Fibroblast of villous mesenchyme (primary cell): ENCODE data around the gene ACCSL. TPM values are rescaled to one million over a fixed set of nuclear protein-coding genes. Genes with fewer than 3 reads are reported as not detected.
A peak's percentile ranks its signal among the peaks of the same experiment; 100 is the strongest.

Experiments
- DNase-seq: peaks from one replicate; pipeline ENCODE4 v3.0.0-alpha.2; 2010; ENCODE audit warnings: low read depth
- H3K4me3 ChIP-seq: 2 replicates; pipeline ENCODE4 v1.5.1; 2011; ENCODE audit warnings: low read depth, mild to moderate bottlenecking, low read length
- total RNA-seq: library from RNA; depleted of rRNA; stranded (reverse); fragments of >200 nt; gene quantifications from 2 replicates; pipeline ENCODE4 v1.2.3, GENCODE V29; 2012
- TF ChIP-seq, protein P1 (sequence below): IDR thresholded peaks from 2 replicates; pipeline ENCODE4 v1.5.1; 2012; ENCODE audit warnings: low read depth, mild to moderate bottlenecking, low read length; ENCODE audit not compliant: insufficient read depth

ACCSL gene
- total RNA-seq, 1 donor: under 0.01 TPM

DNA sequence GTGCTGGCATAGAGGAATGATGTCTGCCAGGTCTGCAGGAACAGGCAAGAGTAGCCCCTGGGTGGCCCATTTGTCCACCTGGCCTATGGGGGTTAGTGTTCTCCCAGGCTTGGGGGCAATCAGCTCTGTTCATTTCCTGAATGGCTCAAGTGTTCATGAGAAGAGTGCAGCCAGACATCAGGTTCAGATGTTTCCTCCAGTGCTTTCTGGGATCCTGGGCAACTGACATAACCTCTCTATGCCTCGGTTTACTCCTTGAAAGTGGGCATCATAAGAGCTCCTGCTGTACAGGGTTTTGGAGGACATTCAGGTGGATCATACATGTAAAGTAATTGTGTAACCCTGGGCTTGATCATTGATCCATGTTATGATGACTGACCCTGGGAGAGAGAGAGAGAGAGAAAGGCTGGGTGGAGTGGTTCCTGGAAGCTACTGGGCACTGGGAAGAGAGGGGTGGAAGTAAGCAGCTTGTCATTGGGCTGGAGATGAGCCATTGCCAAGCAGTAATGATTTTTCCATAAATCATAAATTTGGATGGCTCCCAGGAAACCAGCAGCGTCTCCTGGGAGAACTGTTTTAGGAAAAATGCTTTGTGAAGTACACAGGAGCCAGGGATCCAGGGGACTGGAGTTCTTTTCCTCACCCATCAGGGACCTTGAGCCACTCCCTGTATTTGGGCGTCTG is 30.2 kb upstream of the ACCSL start:
- no peak for DNase-seq
- no peak overlapping the region for H3K4me3 ChIP-seq

DNA sequence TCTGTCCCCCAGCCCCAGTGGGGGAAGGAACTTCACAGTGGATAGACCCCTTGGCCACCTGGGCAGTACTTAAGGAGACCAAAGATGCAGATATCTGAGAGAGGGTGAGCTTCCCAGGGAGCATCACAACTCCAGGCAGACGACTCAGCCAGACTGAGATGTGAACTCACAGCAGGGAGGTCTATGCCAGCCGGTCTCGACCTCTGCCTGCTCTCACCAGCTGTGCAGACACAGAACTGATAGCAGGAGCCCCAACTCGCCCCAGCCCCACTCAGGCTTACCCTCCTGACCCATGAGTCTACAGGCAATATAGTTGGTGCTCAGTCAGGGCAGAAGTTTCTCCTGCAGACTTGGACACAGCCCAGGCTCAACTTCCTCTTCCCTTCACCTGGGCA is 29.7 kb upstream of the ACCSL start:
- DNase-seq: no peak
- TF ChIP-seq, protein P1, sequence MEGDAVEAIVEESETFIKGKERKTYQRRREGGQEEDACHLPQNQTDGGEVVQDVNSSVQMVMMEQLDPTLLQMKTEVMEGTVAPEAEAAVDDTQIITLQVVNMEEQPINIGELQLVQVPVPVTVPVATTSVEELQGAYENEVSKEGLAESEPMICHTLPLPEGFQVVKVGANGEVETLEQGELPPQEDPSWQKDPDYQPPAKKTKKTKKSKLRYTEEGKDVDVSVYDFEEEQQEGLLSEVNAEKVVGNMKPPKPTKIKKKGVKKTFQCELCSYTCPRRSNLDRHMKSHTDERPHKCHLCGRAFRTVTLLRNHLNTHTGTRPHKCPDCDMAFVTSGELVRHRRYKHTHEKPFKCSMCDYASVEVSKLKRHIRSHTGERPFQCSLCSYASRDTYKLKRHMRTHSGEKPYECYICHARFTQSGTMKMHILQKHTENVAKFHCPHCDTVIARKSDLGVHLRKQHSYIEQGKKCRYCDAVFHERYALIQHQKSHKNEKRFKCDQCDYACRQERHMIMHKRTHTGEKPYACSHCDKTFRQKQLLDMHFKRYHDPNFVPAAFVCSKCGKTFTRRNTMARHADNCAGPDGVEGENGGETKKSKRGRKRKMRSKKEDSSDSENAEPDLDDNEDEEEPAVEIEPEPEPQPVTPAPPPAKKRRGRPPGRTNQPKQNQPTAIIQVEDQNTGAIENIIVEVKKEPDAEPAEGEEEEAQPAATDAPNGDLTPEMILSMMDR: no peak
- H3K4me3 ChIP-seq: no peak overlapping the region

More for the DNA sequence above, 30.2 kb upstream of the ACCSL start:
- TF ChIP-seq, protein P1: no peak

DNA sequence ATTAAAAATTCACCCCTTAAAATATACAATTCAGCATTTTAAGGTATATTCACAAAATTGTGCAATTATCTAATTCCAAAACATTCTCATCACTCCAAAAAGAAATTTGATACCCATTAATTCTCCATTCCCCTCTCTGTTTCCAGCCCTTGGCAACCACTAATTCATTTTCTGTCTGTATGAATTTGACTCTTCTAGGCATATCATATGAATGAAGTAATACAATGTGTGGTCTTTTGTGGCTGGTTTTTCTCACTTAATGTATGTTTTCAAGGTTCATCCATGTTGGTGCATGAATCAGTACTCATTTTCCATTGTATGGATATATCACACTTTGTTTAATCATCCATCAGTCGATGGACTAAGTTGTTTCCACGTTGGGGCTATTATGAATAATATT is 29.0 kb upstream of the ACCSL start:
- DNase-seq: no peak
- TF ChIP-seq, protein P1: no peak
- no peak overlapping the region for H3K4me3 ChIP-seq

DNA sequence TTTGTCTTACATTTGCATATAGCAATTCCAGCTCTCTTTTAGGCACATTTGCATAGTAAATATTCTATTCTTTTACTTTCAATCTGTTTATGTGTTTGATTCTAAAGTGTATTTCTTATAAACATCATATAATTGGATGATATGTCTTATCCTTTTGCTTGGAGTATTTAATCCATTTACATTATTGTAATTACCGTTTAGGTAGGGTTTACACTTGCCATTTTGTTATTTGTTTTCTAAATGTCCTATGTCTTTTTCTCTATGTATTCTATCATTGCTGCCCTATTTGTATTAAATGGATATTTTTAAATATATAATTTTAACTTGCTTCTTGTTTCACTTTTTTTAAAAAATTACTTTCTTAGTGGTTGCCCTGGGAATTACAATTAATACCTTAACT is 22.8 kb upstream of the ACCSL start:
- H3K4me3 ChIP-seq: no peak overlapping the region
- TF ChIP-seq, protein P1: no peak
- DNase-seq: no peak

DNA sequence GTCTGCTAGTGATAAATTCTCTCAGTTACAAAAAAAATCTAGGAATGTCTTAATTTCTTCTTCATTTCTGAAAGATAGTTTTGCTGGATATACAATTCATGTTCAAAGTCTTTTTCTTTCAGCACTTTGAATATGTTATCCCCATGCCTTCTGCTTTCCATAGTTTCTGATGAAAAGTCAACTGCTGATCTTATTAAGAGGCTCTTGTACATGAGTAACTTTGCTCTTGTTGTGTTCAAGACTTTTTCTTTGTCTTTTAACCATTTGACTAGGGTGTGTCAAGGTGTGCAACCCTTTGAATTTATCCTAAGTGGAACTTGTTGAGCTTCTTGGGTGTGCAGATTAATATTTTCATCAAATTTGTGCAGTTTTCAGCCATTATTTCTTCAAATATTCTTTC is 22.1 kb upstream of the ACCSL start:
- no peak overlapping the region for H3K4me3 ChIP-seq
- TF ChIP-seq, protein P1: no peak
- DNase-seq: no peak

DNA sequence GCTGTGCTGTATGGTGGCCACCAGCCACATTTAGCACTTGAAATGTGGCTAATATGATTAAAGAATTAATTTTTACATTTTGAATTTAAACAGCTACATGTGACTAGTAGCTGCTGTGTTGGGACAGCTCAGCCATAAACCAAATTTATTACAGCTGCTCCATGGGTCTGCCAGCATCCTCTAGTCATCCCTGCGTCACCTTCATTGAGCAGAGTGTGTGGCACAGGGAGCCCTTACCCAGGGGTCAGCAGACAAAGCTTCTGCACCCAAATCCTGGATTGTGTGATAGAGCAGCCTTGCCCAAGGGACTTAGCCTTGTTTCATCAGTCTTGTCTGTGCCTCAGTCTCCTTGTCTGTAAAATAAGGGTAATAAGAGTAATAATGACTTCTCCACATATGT is 19.4 kb upstream of the ACCSL start:
- DNase-seq: peak; percentile 17
- TF ChIP-seq, protein P1: no peak
- no peak overlapping the region for H3K4me3 ChIP-seq
